ENCODE results near the gene SEMA6A.

DNA sequence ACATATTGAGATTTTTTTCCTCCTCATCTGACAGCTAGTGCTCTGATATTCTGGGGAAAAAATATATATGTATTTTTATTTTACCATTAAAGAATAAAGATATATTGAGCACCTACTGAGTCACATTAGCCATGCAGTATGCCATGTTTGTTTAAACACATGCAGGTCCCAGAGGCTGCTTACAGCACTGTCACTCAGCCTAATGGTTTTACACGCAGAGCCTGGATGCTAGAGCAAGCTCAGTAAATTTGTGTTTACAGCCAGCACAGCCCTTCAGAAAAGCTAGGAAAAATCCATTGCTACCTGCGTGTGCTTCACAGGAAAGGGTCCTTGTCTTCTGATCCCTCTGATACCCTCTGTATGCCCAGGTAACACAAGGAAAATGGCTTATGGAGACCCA is 146.2 kb downstream of the SEMA6A start:
- TF ChIP-seq, protein P1, sequence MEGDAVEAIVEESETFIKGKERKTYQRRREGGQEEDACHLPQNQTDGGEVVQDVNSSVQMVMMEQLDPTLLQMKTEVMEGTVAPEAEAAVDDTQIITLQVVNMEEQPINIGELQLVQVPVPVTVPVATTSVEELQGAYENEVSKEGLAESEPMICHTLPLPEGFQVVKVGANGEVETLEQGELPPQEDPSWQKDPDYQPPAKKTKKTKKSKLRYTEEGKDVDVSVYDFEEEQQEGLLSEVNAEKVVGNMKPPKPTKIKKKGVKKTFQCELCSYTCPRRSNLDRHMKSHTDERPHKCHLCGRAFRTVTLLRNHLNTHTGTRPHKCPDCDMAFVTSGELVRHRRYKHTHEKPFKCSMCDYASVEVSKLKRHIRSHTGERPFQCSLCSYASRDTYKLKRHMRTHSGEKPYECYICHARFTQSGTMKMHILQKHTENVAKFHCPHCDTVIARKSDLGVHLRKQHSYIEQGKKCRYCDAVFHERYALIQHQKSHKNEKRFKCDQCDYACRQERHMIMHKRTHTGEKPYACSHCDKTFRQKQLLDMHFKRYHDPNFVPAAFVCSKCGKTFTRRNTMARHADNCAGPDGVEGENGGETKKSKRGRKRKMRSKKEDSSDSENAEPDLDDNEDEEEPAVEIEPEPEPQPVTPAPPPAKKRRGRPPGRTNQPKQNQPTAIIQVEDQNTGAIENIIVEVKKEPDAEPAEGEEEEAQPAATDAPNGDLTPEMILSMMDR (IDR thresholded peaks at IDR 0.05): no peak
- TF ChIP-seq POLR2A (IDR thresholded peaks at IDR 0.05) (no peak), POLR2AphosphoS5 (IDR thresholded peaks at IDR 0.05) (no peak)

All from breast epithelium (tissue), 3 donors.